ENCODE results near the gene NOTCH3. TPM values are rescaled to one million over a fixed set of nuclear protein-coding genes. Genes with fewer than 3 reads are reported as not detected.

The NOTCH3 gene
- polyA plus RNA-seq, 3 donors = 6.7 to 42.7 (median 35.4) TPM

GRCh38 chr19:15238639-15239155 is 37.9 kb upstream of the NOTCH3 start:
- 85 to 92% (median 86%) methylated on average over 29 of the region's 29 CpGs for WGBS, 3 donors
- no peak overlapping the region for H3K27ac ChIP-seq (ENCODE audit: low read depth, low read length)

- 87 to 89% (median 89%) methylated on average over 42 of the region's 42 CpGs for WGBS, 3 donors
- no peak overlapping the region for H3K27ac ChIP-seq (ENCODE audit: low read depth, low read length)
Measured at GRCh38 chr19:15237759-15238638, 37.2 kb upstream of the NOTCH3 start.

GRCh38 chr19:15236886-15237285 is 36.1 kb upstream of the NOTCH3 start:
- H3K27ac ChIP-seq (ENCODE audit: low read depth, low read length) = no peak overlapping the region
- 90 to 94% (median 91%) methylated on average over 9 of the region's 9 CpGs for WGBS, 3 donors

- WGBS, 3 donors = 64 to 87% (median 73%) methylated on average over 2 of the region's 2 CpGs
- no peak overlapping the region for H3K27ac ChIP-seq (ENCODE audit: low read depth, low read length)
Measured at GRCh38 chr19:15235781-15236180, 35.0 kb upstream of the NOTCH3 start.

- 74 to 81% (median 75%) methylated on average over 10 of the region's 10 CpGs for WGBS, 3 donors
Measured at GRCh38 chr19:15234431-15235130, 33.8 kb upstream of the NOTCH3 start.

GRCh38 chr19:15231271-15231670 is 30.5 kb upstream of the NOTCH3 start:
- H3K27ac ChIP-seq (ENCODE audit: low read depth, low read length) = no peak overlapping the region
- WGBS, 3 donors = 78 to 94% (median 87%) methylated on average over 10 of the region's 10 CpGs

More at GRCh38 chr19:15234431-15235130, 33.8 kb upstream of the NOTCH3 start:
- H3K27ac ChIP-seq (ENCODE audit: low read depth, low read length) = no peak overlapping the region

- 89 to 93% (median 92%) methylated on average over 7 of the region's 7 CpGs for WGBS, 3 donors
- H3K27ac ChIP-seq (ENCODE audit: low read depth, low read length) = no peak overlapping the region
Measured at GRCh38 chr19:15227261-15227660, 26.5 kb upstream of the NOTCH3 start.

GRCh38 chr19:15225760-15226159 is 25.0 kb upstream of the NOTCH3 start:
- WGBS, 3 donors = 64 to 90% (median 81%) methylated on average over 7 of the region's 7 CpGs

GRCh38 chr19:15223649-15224361 is 23.0 kb upstream of the NOTCH3 start:
- H3K27ac ChIP-seq (ENCODE audit: low read depth, low read length) = no peak overlapping the region

More at GRCh38 chr19:15225760-15226159, 25.0 kb upstream of the NOTCH3 start:
- H3K27ac ChIP-seq (ENCODE audit: low read depth, low read length) = no peak overlapping the region

GRCh38 chr19:15222738-15223648 is 22.2 kb upstream of the NOTCH3 start:
- H3K27ac ChIP-seq (ENCODE audit: low read depth, low read length) = peak overlapping the region; percentile 33
- WGBS, 3 donors = 1 to 2% (median 2%) methylated on average over 44 to 48 of the region's 48 CpGs

More at GRCh38 chr19:15223649-15224361, 23.0 kb upstream of the NOTCH3 start:
- 8 to 13% (median 12%) methylated on average over 44 to 51 of the region's 51 CpGs for WGBS, 3 donors

GRCh38 chr19:15220833-15221232 is 20.0 kb upstream of the NOTCH3 start:
- no peak overlapping the region for H3K27ac ChIP-seq (ENCODE audit: low read depth, low read length)
- 58 to 83% (median 65%) methylated on average over 6 of the region's 6 CpGs for WGBS, 3 donors

GRCh38 chr19:15218501-15218900 is 17.7 kb upstream of the NOTCH3 start:
- no peak overlapping the region for H3K27ac ChIP-seq (ENCODE audit: low read depth, low read length)

GRCh38 chr19:15216363-15216762 is 15.6 kb upstream of the NOTCH3 start:
- WGBS, 3 donors = 73 to 93% (median 89%) methylated on average over 7 of the region's 7 CpGs
- no peak overlapping the region for H3K27ac ChIP-seq (ENCODE audit: low read depth, low read length)

More at GRCh38 chr19:15218501-15218900, 17.7 kb upstream of the NOTCH3 start:
- 54 to 83% (median 78%) methylated on average over 7 of the region's 7 CpGs for WGBS, 3 donors

- no peak overlapping the region for H3K27ac ChIP-seq (ENCODE audit: low read depth, low read length)
Measured at GRCh38 chr19:15213715-15214381, 13.1 kb upstream of the NOTCH3 start.

GRCh38 chr19:15212711-15213110 is 11.9 kb upstream of the NOTCH3 start:
- WGBS, 3 donors = 83 to 94% (median 88%) methylated on average over 12 of the region's 12 CpGs
- H3K27ac ChIP-seq (ENCODE audit: low read depth, low read length) = no peak overlapping the region

More at GRCh38 chr19:15213715-15214381, 13.1 kb upstream of the NOTCH3 start:
- WGBS, 3 donors = 47 to 57% (median 53%) methylated on average over 15 of the region's 15 CpGs

GRCh38 chr19:15210323-15210781 is 9.6 kb upstream of the NOTCH3 start:
- WGBS, 3 donors = 44 to 86% (median 51%) methylated on average over 5 of the region's 5 CpGs

More at GRCh38 chr19:15210323-15210781, 9.6 kb upstream of the NOTCH3 start:
- H3K27ac ChIP-seq (ENCODE audit: low read depth, low read length) = no peak overlapping the region
